Stimulated activated CD8-positive, alpha-beta memory T cell treated with anti-CD3 and anti-CD28 coated beads, Interleukin-12 subunit alpha, Interleukin-12 subunit beta, amount 100 ng/mL, for 1 hour (primary cell): ENCODE data around the gene C6orf52.
"Not testable (repeated sequence)": the region's sequence is repeated elsewhere in the genome, so short reads cannot be mapped to it uniquely, and the experiment has no call there.

Source experiments
- DNase-seq: peaks from one replicate; pipeline ENCODE4 v3.0.0-alpha.2; 2020; ENCODE audit warnings: low read depth

Gene C6orf52

DNA sequence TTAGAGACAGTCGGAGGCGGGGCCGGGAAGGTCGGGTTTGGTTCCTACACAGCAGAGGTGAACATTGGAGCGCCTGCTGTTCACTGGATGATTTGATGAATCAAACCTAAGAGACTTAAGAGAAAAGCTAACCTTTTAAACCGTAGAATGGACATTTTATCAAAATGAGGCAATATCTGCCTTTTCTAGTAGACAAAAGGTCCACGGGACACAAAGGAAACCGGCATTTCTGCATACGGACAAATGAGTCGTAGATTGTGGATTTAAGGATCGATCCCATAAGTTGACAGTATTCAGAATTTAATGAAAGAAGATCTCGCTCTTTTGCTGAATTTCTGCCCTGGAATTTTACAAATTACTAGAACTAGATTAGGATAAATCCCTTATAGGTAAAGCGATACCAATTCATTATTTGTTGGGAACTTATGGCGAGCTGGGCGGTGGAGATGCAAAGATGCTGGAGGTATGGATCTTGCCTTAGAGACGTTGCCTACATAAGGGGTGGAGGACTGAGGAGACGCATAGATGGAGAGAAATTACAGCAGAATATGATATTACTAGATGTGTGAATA, 756 bp upstream of the C6orf52 start:
- no peak for DNase-seq

DNA sequence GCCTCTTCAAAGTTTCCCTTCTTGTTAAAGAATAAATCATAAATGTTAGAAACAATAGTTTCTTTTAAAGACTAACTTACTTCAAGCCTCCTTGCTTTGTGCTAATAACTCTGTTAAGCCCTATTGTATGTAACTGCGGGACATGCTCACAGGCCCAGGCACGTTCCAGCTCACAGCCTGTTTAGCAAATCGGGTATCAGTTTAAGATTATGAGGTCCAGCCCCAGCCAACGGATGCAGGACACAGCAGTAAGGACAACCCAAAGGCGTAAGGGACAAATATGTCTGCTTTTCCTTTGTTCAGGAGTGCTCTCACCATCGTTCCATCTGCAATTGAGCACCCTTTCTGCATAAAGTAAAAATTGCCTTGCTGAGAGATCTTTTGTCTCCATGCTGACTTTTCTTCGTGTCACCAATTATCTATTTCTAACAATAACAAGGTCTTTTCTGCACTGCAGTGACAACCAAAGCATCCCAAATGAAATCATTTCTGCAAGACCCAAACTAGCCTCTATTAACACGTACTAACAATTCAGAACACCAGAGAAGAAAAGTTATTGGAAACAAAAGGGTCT, 1.4 kb downstream of the C6orf52 start:
- no peak for DNase-seq

DNA sequence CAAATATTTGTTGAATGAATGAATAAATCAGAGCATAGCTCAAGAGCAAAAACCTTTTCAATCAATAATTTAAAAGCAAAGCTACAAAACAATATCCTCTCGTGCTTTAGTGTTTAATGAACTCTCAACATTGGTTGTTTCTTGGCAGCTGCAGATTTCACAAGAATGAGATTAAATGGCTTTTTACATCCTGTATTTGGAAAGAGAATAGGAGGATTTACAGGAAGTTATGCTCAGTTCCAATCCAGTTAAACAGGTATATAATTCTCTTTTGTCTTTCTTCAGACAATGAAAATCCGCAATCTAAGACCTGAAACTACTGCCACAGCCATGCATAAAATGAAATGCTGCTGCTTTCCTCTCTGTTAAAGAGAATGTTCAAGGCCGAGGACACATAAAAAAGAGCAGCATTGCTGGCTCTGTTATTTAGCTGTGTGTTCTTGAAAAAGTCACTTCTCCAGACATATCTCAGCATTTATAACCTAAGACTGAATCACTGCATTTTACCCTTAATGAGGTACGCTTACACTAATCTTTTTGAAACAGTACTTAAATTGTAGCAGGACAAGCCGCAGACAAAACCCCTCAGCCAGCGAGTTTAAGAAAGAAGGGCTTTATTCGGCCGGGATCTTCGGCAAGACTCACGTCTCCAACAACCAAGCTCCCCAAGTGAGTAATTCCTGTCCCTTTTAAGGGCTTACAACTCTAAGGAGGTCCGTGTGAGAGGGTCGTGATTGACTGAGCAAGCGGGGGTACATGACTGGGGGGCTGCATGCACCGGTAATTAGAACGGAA, 3.6 kb downstream of the C6orf52 start:
- no peak for DNase-seq

DNA sequence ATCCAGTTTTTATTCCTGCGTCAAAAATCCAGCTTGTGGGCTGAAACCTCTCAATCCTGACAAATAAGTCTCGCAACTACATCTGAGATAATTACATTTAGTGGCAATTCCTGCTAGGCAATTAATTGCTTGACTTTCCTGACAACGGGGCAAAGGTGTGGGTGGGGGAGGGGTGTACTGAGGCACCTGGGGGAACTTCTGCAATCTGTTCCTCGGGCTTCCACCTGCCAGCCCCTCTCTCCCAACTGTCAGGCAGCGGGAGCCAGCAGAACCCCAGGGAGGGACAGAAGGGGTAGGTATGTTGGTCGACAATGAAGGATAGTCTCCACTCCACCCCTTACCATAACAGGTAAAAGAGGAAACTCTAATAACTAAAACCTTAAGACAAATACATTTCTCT, 6.8 kb downstream of the C6orf52 start:
- no peak for DNase-seq

DNA sequence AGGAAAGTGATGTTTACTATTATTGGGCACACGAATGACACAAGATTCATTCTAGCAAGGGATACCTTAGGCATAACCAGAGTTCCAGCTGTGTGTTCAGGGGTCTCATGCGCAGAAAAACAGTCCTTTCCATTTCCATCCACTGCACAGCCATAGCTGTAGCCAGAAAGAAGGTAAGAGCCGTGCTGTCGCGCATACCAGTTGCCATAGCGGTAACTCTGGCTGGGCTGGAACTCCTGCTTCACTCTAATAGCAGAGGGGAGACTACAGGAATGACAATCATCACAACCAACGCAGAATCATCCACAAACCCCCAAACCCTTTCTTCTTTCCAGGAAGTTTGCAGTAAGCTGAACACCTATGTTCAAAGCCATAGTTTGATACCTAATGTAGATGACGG, 7.5 kb downstream of the C6orf52 start:
- no peak for DNase-seq

DNA sequence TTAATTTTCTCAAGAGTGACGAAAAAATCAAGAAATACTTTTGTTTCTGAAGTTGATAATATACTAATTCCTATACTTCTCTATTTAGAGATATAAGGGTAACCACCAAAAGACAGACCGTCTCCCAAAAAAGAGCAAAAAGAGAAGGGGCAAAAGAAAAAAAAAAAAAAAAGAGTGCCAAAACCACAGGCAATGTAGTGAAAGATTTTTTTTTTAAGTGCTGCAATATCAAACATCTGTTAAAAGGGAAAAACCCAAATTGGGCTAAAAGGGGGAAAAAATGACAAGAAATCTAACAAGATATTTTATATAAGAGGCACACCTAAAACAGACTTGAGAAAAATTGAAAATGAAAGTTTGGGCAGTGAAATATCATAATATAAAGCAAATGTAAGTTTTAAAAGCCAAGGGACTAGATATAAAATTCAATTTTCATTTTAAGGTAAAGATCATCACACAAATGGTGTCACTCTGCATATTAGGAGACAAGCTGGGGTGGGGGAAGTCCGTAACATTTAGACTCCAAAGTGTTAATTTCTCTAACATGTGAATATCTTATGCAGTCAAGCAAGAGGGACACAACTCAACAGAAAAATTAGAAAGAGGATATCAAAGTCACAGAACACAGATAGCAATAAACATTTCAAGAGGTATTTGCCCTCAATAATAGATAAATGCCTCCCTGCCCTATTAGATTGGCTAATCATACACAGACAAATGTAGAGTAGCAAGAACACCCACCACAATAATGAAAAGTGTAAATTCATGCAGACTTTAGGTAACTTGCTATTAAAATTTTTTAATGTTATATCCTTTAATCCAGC, 9.1 kb downstream of the C6orf52 start:
- DNase-seq = no peak

DNA sequence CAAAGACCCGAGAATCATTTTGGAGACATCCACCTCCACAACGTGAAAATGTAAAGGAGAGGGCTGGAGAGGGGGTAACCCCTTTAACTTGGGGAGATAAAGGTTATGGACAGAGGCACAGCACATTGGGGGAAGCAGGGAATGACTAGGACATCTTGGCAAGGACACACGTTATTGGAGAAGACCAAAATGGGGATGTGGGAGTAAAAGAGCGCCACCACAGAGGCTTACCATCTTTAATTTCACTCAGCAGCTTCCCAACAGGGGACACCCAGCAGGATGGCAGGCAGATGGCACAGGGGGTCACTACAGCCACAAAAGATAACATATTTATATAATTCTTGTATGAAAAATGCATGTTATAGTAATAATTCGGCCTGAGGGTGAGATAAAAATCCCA, 9.8 kb downstream of the C6orf52 start:
- DNase-seq = no peak

DNA sequence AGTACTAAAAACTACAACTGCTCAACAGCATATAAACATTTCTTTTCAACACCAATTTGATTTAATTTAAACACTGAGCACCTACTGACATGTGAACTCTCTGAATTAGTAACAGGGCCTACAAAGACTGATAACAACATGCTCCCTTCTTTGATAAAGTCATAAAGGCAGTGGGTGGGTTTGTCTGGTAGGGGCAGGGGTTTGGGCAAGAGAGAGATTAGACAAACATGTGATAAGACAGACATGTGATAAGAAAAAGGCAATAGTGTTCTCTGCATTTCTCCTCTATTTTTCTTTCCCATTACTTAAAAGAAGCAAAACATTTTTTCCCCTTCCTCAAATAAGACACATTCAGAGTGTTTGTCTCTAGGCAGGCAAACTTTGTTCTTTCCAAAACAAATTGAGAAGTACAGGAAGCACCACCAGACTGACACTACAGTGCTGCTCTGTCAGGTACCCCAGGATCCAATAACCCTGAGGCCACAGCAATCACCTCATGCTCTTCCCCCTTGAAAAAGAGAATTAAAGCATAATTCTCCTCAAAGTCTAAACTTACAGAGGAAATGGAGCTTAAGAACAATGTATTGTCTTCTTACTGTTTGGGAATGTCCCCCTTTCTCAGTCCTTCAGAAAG, 11.9 kb downstream of the C6orf52 start:
- DNase-seq = no peak

DNA sequence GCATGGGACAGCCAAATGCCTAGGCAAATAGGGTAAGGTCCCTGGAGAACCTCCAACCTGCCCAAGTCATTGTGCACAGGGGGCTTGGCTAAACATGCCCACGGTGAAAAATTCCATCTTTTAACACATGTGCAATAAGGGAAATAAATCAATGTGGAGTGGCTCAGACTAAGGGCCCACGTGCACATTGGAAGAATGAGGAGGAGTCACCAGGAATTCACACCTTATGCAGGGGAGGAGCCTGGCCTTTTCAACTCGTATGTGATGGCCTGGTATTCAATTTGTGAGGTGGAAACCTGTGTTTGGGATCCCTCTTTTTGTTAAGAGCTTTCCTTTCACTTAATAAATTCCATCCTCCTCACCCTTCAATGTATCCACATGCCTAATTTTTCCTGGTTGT, 12.6 kb downstream of the C6orf52 start:
- DNase-seq = no peak

DNA sequence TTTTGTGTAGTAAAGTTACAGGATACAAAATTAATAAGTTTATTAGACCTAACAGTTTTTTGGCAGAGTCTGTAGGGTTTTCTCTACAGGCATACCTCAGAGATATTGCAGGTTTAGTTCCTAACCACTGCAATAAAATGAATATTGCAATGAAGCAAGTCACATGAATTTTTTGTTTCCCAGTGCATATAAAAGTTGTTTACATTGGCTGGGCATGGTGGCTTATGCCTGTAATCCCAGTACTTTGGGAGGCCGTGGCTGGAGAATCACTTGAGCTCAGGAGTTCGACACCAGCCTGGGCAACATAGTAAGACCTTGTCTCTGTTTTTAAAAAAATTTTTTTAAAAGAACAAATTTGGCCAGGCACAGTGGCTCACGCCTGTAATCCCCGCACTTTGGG, 16.0 kb downstream of the C6orf52 start:
- no peak for DNase-seq

DNA sequence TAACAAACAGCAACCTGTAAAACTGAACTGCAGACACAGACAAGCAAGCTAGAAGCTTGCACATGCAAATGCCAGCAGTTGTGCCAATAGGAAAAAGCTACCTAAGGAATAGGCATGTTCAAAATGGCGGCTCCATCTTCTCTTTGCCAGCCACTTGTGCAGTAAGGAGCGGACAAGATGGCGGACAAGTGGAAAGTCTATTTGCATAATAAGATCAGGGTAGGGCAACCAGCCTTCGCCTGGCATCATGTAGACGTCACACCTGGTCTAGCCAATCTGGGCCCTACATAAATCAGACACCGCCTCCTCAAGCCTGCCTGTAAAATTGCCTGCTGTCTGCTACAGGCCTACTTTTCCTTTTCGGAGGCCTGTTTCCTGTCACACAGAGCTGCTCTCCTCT, 18.0 kb downstream of the C6orf52 start:
- no peak for DNase-seq

DNA sequence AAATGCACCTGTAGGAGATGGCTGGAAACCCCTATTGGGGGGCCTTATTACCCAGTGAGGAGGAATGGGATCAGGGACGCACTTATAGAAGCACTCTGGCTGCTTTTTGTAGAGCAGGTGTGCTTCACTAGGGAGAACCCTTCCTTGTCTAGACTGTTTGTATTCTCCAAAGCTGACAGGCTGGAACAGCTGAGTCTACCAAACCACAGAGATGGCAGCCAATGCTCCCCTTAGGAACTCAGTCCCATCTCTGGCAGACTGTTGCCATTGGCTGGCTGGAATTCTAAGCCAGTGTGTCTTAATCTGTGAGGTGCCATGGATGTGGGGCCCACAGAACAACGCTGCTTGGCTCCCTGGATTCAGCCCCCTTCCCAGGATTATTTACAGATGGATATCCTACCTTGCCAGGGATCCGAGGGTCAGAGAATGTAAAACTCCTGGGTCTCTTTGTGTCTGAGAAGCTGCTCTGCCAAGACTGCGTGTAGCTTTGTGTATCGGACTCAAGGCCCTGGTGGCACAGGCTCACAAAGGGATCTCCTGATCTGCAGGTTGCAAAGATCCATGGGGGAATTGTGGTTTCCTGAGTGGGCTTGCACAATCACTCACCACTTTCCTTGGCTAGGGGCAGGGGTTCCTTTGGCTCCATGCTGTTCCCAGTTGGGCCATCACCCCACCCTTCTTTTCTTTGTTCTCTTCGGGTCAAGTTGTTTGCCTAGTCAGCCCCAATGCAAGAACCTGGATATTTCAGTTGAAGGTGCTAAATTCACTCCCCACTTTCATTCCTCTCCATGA, 26.1 kb downstream of the C6orf52 start:
- DNase-seq = no peak

DNA sequence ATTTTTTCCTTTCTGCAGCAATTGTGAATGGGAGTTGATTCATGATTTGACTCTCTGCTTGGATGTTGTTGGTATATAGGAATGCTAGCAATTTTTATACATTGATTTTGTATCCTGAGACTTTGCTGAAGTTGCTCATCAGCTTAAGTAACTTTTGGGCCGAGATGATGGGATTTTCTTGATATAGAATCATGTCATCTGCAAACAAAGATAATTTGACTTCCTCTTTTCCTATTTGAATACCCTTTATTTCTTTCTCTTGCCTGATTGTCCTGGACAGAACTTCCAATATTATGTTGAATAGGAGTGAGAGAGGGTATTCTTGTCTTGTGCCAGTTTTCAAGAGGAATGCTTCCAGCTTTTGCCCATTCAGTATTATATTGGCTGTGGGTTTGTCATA, 28.8 kb downstream of the C6orf52 start:
- DNase-seq = not testable (repeated sequence)

DNA sequence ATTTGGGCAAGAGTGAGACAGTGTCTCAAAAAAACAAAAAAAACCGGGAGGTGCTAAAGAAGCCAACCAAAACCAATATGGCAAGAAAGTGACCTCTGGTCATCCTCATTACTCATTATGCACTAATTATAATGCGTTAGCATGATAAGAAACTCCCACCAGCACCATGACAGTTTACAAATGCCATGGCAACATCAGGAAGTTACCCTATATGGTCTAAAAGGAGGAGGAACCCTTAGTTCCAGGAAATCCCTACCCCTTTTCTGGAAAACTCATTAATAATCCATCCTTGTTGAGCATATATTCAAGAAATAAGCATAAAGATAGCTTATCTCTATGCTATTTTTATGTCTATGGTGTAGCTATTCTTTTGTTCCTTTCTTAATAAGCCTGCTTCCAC, 31.7 kb downstream of the C6orf52 start:
- DNase-seq = no peak

DNA sequence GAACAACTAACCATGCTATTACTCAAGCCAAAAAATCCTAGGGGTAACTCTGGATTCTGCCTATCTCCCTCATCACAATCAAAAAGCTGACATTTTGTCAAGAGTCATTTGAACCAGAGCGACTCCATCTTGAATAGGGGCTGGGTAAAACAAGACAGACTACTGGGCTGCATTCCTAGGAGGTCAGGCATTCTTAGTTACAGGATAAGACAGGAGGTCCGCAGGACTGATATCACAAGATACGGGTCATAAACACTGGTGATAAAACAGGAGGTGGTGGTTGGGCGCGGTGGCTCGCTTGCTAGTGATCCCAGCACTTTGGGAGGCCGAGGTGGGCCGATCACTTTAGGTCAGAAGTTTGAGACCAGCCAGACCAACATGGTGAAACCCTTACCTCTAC, 32.2 kb downstream of the C6orf52 start:
- DNase-seq = no peak

DNA sequence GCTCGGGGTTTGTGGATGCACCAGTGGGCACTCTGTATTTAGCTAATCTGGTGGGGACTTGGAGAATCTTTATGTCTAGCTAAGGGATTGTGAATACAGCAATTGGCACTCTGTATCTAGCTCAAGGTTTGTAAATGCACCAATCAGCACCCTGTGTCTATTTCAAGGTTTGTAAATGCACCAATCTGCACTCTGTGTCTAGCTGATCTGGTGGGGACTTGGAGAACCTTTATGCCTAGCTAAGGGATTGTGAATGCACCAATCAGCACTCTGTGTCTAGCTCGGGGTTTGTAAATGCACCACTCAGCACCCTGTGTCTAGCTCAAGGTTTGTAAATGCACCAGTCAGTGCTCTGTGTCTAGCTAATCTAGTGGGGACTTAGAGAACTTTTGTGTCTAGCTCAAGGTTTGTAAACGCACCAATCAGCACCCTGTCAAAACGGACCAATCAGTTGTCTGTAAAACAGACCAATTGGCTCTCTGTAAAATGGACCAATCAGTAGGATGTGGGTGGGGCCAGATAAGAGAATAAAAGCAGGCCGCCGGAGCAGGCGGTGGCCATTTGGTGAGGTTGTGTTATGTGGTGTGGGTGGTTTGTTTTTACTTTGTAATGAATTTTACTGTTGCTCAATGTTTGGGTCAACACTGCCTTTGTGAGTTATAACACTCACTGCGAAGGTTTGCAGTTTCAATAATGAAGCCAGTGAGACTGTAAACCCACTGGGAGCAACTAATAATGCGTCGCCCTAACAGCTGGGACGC, 33.8 kb downstream of the C6orf52 start:
- DNase-seq = not testable (repeated sequence)

DNA sequence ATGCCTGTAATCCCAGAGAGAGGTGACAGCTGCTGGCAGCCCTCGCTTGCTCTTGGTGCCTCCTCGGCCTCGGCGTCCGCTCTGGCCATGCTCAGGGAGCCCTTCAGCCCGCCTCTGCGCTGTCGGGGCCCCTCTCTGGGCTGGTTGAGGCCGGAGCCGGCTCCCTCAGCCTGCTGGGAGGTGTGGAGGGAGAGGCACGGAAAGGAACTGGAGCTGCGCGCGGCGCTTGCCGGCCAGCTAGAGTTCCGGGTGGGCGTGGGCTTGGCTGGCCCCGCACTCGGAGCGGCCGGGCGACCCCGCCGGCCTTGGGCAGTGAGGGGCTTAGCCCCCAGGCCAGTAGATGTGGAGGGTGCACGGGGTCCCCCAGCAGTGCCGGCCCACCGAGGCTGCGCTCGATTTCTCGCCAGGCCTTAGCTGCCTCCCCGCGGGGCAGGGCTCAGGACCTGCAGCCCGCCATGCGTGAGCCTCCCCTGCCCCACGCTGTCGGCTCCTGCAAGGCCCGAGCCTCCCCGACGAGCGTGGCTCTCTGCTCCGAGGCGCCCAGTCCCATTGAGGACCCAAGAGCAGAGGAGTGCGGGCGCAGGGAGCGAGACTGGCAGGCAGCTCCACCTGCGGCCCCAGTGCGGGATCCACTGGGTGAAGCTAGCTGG, 34.6 kb downstream of the C6orf52 start:
- no peak for DNase-seq

DNA sequence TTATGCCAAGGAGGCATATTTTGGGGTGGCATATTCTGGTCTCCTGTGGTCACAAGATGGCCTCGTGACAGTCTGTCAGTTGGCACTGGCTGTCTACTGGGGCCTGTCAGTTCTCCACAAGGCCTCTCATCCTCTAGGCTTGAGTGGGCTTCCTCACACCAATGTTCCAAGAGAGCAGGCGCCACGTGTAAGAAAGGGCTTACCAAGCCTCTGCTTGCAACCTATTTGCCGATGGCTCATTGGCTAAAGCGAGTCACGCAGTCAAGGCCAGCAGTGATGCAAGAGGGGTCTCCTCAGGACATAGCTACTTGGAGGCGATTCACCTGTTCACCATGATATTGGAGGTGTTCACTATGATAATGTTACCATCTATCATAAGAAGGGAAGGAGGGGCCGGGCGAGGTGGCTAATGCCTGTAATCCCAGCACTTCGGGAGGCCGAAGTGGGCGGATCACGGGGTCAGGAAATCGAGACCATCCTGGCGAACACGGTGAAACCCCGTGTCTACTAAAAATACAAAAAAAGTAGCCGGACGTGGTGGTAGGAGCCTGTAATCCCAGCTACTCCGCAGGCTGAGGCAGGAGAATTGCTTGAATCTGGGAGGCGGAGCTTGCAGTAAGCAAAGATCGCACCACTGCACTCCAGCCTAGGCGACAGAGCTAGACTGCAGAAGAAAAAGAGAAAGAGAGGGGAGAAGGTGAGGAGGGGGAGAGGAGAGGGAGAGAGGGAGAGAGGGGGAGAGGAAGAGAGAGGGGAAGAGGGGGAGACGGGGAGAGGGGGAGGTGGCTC, 35.3 kb downstream of the C6orf52 start:
- no peak for DNase-seq

DNA sequence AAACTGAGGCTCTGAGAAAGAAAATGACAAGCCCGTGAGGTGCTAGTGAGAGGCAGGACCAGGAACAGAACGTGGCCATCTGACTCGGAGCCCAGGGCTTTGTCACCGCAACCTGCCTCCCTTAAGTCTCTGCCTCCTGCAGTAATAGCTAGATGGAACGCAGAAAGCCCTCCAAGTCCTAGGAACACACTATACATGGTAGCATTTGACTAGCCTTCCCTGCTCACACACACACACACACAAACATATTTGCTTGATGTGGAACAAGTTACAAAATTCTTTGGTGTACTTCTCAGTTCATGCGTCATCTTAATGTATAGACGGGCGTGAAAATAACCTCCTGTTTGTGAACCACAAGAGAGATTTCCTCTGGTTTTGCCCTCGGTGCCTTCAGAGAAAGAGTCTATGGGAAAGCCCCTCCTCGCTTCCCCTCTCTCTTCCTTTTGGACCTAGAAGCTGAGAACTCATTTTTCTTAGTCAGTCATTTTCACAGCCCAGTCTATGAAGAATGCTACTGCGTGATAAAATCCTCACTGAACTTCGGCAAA, 38.8 kb downstream of the C6orf52 start:
- DNase-seq = no peak
